ENCODE results near the gene TRABD2A.

The TRABD2A gene

DNA sequence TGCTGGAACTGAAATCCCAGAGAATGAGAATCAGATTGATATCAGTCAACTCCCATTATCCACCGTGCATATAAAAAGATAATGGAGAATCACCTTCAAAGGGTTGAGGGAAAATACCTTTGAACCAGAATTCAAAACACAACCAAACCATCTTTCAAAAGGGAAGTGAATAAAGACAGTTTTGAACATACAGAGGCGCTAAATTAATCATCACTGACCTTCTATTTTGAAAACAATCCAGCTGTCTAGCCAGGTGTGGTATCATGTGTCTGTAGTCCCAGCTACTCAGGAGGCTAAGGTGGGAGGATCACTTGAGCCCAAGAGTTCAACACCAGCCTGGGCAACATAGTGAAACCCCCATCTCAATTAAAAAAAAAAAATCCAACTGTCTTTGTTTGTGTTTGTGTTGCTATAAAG, 63.6 kb downstream of the TRABD2A start:
- DNase-seq (ENCODE audit: low read depth in 2 of 2) = no peak

DNA sequence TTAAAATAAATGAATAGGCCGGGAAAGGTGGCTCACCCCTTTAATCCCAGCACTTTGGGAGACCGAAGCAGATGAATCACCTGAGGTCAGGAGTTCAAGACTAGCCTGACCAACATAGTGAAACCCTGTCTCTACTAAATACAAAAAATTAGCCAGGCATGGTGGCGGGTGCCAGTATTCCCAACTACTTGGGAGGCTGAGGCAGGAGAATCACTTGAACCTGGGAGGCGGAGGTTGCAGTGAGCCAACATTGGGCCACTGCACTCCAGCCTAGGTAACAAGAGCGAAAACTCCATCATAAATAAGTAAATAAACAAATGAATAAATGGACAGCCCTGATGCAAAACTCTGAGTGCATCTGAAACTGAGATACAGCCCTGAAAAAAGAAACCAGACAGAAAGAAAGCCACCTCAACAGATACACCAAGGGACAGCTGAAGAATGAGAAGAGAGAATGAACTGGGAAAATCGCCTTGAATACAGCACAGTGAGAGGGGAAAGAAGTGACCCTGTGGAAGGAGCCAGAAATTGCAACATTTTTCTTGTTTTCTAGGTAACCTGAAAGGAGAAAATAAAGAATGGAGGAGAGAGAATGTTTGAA, 64.4 kb downstream of the TRABD2A start:
- no peak for DNase-seq (ENCODE audit: low read depth in 2 of 2)

DNA sequence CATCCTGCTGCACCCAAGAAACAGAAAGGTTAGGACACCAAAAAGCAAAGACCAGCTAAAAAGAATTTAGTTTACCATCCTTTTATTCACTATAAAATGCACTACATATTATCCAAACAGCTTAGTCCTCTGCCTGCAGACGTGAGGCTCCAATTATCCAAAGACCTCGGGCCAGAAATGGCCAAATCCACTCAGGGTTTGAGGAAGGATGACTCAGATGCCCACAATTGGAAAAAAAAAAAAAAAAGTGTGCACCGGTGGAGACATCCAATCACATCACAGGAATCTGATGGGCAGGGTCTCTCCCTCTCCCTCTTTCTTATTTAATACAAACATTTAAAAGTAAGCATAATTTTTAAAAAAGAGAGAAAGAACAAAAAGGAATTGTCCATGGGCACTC, 65.7 kb downstream of the TRABD2A start:
- DNase-seq (ENCODE audit: low read depth in 2 of 2) = no peak

DNA sequence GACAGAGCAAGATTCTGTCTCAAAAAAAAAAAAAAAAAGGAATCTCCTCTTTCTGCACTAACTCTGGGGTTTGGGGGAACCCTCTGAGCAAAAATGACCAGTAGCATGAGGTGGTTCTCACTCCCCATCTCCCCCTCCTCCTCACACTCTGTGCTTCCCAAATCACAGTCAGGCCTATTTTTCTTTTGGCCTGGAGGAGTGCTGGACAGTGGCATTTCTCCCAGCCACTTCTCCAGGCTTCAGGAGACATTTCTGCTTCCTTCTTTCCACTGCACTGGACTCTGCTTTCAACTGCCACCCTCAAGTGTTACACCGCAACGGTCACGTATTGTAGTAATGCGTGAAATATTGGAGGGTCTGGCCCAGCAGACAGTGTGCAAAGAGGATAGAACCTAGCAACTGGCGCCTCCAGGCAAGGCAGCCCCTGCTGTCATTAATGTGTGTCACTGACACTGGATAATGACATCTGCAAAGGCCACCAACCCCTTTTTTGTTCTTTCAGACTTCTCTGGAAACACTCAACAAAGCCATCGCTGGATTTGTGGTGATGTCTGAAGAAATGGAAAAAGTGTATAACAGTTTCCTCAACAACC, 68.9 kb downstream of the TRABD2A start:
- no peak for DNase-seq (ENCODE audit: low read depth in 2 of 2)

DNA sequence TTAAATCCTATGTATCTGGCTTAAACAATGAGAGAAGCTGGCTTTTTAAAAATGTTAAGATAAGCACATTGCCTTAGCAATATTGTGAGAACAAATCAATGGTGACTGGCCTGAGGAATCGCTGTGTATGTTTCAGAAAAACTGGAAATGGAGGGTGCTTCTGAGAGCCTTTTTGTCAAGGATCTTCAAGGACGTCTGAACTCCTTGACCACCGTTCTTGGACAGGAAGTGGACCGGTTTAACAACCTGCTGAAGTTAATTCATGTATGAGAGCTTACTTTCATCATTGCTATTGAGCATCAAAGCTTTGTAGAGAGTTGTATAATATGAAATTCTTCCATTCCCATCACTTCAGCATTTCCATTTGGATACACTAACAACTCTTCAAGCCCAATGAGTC, 72.6 kb downstream of the TRABD2A start:
- no peak for DNase-seq (ENCODE audit: low read depth in 2 of 2)

DNA sequence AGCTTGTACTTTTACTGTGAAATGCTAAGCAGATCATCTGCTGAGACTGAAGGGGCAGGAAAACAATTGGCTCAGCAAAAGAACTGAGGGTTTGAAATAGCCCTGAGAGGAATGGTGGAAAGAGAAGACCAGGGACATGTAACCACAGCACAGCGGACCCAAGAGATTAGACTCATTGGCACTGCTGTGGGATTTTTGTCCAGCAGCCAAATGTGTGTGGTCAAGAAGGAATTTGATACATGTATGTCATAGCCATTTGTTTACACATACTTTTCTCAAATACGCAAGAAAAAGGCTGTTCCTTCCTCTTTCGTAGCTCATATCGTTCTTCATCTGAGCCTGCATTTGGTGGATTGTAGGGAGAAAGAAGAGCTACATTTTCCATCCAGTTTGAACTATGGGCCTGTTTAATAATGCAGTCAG, 73.8 kb downstream of the TRABD2A start:
- no peak for DNase-seq (ENCODE audit: low read depth in 2 of 2)

DNA sequence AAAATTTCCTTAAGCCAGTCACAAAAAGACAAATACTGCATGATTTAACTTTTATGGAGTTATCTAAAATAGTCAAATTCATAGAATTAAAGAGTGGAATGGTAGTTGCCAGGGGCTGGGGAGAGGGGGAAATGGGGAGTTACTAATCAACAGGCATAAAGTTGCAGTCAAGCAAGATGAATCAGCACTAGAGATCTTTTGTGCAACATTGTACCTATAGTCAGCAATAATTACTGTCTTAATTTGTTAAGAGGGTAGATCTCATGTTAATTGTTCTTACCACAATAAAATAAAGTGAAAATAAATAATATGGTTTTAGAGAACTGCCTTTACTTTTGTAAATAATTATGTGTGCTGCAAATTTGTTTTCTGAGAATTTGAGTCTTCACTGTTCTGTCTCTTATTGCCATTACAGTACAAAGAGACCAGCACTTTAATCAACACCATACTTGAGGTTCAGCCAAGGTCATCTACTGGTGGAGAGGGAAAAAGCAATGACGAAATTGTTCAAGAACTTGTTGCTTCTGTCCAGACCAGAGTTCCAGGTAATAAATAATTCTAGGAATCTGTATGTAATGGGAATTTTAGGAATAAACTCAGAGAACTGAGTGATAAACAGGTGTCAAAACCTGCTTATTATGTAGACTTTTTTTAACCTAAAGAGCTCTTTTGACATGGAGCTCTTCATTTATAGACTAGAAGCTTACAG, 75.5 kb downstream of the TRABD2A start:
- no peak for DNase-seq (ENCODE audit: low read depth in 2 of 2)

DNA sequence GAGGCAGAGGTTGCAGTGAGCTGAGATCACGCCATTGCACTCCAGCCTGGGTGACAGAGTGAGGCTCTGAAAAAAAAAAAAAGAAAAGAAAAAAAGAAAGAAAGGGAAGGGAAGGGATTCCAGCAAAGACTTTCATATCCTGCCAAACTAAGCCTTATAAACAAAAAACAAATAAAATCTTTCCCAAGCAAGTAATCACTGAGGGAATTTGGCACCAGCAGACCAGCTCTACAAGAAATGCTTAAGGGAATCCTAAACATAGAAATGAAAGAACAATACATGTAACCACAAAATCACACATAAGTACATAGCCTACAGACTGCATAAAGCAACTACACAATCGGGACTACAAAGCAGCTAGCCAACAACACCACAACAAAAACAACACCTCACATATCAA, 79.1 kb downstream of the TRABD2A start:
- no peak for DNase-seq (ENCODE audit: low read depth in 2 of 2)

DNA sequence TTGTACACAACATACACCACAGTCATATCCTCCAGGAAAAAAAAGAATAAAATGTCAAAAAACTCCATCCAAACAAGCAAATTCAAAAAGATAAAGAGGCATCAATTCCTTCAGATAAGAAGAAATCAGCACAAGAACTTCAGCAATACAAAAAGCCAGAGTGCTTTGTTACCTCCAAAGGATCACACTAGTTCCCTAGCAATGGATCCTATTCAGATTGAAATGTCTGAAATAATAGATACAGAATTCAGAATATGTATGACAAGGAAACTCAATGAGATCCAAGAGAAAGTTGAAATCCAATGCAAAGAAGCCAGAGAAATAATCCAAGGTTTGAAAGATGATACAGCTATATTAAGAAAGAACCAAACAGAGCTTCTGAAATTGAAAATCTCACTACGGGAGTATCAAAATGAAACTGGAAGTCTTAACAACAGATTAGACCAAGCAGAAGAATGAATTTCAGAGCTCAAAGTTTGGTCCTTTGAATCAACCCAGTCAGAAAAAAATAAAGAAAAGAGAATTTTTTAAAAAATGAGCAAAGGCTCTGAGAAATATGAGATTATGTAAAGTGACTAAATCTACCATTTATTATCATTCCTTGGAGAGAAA, 80.6 kb downstream of the TRABD2A start:
- no peak for DNase-seq (ENCODE audit: low read depth in 2 of 2)

DNA sequence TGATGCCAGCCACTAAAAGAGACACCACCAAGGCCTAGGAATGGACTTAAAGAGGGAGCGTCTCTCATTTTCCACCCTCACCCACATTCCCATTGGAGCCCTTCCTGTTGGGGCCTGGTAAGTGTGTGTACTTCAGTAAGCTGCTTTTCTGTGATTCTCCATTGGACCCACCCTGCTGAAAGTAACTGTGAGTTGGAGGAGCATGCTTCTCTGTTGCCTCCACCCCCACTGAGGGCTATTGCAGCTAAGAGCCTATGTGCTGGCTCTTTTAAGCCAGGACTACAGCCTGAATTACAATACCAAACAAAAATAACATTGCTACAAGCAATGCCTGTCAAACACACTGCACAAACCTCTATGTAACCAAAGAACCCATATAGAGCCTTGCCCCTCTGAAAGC, 81.1 kb downstream of the TRABD2A start:
- DNase-seq (ENCODE audit: low read depth in 2 of 2) = no peak

DNA sequence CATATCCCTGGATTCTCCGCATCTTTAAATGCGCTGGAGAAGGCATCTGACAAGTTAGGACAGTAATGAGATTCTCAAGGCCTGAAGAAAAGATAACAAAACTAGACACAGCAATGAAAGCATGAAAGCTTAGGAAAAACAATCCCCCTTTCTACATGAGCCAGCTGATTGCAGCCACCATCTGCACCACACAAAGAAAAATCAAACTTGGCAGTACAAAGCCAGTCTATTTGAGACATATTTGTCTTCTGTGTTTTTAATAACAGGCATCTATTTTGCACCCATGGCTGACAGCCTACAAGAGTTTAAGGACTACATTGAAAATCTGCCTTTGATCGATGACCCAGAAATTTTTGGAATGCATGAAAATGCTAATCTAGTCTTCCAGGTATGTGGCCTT, 83.6 kb downstream of the TRABD2A start:
- DNase-seq (ENCODE audit: low read depth in 2 of 2) = no peak

DNA sequence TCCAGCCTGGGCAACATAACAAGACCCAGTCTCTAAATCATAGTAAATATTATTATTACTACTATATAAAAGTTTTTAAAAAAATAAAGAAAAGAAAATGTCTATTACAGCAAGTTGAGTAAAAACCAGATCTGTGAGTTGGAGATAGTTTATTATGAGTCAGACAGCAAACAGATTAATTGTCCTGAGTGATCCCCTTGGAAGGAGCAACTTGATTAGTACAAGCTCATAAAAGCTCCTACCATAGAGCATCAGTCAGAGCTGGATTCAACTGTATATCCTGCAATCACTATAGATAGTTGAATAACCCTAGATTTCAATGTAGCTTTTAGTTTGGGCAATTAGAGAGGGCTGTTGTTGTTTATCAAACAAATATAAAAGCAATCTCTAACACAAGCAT, 84.1 kb downstream of the TRABD2A start:
- no peak for DNase-seq (ENCODE audit: low read depth in 2 of 2)

DNA sequence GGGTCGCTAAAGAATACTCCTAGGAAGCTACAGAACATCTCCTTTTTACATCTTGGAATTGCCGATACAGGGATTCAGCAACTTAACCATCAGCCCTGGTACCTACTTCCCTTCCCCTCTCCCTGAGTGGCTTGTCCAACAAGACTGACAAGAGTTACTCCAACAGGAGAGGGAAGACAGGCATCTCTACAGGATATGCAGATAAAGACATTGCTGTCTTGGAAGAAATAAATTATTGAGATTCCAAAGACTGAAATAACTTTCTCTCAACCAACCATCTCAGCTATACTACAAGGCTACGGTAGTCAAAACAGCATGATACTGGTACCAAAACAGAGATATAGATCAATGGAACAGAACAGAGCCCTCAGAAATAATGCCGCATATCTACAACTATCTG, 87.2 kb downstream of the TRABD2A start:
- DNase-seq (ENCODE audit: low read depth in 2 of 2) = no peak

DNA sequence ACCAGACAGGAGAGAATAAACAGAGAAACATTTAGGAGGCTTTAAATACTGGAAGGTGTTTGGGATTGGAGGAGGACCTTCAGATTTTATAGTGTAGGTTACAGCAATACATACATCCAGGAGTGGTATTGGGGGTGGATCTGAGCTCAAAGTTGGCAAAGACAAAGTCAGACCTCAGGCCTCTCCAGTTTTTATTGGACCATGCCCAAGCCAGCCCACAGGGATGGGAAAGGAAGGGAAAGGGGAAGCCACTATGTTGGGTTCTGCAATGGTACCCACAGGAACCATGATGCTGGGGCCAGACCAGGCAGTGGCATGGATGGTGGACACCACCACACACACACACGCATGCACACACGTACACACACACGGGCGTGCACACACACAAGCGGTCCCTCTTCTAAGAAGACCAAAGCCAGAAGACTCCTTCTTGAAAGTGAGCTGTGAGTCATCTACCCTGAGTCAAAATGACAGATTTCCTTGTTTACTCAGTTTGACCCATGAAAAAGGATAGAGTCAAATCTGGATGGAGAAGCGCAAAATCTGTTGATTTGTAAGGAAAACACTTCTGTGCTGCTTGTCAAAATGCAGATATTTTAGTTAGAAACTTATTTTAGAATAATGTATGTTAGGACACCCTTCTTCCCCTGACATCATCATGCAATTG, 87.9 kb downstream of the TRABD2A start:
- DNase-seq (ENCODE audit: low read depth in 2 of 2) = no peak

DNA sequence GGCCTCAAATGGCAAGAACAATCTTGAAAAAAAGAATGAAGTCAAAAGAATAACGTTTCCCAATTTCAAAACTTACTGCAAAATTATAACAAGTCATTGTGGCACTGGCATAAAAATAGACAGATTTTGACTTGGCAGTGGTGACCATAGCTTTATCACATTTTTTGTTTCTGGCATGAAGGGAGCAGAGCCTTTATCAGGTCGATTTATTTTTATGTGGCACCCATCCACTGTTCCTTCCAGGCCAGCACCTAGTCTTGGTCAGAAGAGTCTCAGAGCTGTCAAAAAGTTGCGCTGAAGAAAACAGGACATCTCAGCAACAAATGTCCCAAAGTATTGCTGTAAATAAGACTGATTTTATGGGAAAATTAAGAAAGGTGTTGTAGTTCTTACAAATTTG, 92.4 kb downstream of the TRABD2A start:
- DNase-seq (ENCODE audit: low read depth in 2 of 2) = no peak

DNA sequence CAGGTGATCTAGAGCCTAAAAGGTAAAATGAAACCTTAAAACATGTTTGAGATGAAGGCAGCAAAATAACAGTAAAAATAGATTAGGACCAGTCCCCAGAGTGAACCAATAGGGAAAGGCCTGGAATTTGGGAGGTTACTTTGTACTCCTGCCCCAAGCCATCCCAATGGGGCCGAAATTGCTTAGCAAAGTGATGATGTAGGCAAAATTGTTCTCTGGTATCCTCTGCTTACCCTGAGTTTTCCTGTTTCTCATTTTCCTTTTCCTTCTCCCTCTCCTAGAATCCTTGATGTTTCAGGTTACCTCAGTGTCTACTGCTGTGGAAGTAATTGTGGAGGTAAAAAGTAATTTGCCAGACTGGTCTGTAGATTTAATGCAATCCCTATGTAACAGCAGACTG, 92.9 kb downstream of the TRABD2A start:
- DNase-seq (ENCODE audit: low read depth in 2 of 2) = no peak

DNA sequence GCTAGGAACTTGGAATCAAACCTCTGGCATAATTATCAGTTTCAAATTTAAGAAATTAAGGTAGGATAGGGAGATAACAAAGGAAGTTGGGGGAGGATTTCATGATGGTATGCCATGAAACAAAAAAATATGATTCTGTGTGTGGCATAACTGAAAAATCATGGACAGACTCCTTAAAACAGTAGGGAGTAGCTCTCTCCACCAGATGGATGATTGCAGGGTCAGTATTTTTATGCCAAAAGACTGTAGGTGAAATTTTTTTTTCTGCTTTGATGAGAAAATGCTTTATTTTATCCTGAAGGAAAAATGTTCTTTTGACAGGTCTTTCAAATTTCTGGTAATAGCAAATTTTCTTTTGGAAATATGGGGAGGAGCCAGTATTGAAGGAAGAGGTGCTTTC, 94.3 kb downstream of the TRABD2A start:
- no peak for DNase-seq (ENCODE audit: low read depth in 2 of 2)

DNA sequence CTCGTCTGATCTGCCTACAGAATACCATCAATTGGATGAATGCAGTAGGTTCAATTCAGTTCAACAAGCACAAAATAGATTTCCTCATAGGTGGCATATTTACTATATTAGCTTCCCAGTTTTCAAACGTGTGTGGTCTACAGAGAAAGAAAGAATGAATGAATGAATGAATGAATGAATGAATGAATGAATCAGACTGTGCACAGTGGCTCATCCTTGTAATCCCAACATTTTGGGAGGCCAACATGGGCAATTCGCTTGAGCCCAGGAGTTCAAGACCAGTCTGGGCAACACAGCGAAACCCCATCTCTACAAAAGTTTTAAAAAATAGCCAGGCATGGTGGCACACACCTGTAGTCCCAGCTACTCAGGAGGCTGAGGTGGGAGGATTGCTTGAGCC, 94.9 kb downstream of the TRABD2A start:
- DNase-seq (ENCODE audit: low read depth in 2 of 2) = no peak

DNA sequence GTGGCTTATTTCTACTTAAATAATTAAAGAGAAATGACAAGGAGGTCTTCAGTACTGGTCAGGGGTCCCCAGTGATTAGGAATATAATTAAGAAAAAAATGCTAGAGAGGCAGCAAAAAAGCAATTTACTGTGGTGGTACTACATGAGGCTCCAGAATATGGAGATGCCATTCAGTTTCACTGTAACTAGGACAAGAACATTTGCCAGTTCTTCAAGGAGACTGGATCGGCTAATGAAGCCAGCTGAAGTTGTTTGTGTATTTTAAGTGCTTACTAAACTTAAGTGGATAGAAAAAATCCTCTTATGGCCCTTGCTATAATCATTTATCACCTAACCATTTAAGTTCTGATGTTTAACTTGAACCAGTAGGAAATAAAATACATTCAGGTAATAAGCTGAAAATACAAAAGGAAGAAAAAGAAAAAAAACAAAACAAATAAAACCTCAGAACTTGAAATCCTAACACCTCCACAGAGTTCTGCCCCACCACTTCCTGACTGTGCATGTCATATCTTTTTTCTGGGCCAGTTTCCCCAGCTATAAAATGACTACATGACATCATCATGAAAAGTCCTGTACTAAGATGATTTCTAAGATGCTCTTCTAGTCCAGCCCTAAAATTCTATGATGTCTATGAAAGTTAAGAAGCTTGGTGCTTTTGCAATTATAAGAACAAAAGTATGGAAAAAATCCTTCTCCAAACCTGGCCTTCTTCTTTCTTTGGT, 98.0 kb downstream of the TRABD2A start:
- peak in 1 of 2 donors; percentile 7 for DNase-seq (ENCODE audit: low read depth in 2 of 2)

DNA sequence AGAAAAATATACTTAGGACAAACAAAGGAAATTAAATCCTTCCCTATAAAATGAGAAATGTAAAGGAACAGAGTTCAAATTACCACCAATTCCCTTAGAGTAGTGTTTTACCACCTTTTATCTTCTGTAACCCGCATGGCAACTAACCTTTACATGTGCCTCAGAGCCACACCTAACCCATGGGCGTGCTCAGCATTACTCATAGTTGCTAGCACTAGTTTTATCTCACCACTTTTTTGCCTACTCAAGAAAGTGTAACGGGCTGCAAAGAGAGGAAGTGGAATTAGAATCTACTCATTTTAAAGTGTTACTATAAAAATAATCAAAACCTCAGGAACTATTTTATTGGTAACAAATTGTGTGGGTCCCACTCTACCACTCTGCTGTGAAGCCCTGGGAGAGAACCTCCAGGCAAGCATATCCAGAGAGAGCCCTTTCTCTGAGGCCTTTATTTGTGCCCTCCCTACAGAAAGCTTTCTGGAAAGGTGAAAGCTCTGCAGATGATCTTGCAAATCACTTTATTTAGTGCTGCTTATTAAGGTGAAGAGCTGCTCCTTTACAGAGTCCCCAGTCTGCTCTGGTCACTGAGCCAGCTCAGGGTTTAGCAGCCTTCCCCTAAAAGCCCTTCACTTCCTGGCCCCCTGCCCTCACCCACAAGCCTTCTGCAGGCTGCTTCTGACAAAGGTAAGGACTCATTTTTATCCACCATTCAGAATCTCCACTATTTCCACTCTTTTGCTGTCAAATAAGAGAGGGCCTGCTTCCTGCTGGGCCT, 98.8 kb downstream of the TRABD2A start:
- DNase-seq (ENCODE audit: low read depth in 2 of 2) = peak; percentile 16 to 38

DNA sequence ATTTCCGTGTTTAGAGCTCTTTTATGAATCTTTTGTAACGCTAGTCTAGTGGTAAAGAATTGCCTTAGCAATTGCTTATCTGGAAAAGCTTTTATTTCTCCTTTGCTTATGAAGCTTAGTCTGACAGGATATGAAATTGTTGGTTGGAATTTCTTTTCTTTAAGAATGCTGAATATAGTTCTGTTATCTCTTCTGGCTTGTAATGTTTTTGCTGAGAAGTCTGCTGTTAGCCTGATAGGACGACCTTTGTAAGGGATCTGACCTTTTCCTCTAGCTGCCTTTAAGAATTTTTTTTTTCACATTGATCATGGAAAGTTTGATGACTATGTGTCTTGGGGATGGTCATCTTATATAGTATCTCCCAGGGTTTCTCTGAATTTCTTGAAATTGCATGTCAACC, 101.1 kb downstream of the TRABD2A start:
- DNase-seq (ENCODE audit: low read depth in 2 of 2) = no peak

Measured in stimulated activated CD8-positive, alpha-beta memory T cell treated with anti-CD3 and anti-CD28 coated beads, Interleukin-2, amount 100 ng/mL, for 1 hour (primary cell).